Activated CD4-positive, alpha-beta T cell treated with anti-CD3 and anti-CD28 coated beads for 48 hours (primary cell): Measurements from ENCODE around the gene CEP57L1.
A peak's percentile ranks its signal among the peaks of the same experiment; 100 is the strongest.
"Not testable (repeated sequence)": the region's sequence is repeated elsewhere in the genome, so short reads cannot be mapped to it uniquely, and the experiment has no call there.

Experiments
- DNase-seq: peaks from one replicate; pipeline ENCODE4 v3.0.0-alpha.2; 2020

CEP57L1 gene

DNA sequence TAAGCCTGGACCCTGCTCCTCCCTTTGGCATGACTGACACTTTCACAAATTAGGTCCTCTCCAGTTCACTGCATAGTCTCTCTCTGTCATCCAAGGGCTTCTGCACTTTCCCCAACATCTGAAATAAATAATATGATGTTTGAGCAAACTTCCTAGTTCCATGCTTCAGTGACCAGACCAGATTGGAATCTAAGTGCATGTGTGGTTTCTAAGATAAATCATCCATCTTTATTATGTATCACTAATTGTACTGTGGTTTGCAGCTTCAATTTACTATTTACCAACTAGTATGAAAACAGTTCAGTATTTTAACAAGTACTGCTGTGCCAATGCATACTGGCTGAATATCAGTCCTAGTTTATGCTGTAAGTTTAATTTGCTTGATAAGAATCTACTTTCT lies 19.4 kb upstream of the CEP57L1 start:
- DNase-seq: no peak

DNA sequence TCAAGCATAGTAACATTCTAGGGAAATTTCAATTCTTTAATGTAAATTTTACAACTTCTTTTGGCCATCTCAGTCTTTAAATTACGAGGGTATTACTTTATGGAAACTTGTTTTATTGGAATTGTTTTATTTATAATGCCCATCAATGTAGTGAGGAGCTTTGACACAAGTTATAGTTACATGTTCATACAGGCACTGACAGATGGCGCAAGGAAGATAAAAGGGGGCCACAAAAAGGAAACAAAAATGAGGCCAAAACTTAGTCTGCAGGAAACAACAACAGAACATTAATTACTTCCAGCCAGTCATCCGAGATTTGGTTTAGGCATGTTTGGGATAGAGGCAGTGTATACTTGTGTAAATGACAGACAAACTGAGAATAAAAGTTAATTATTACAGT lies 18.9 kb upstream of the CEP57L1 start:
- DNase-seq: no peak

DNA sequence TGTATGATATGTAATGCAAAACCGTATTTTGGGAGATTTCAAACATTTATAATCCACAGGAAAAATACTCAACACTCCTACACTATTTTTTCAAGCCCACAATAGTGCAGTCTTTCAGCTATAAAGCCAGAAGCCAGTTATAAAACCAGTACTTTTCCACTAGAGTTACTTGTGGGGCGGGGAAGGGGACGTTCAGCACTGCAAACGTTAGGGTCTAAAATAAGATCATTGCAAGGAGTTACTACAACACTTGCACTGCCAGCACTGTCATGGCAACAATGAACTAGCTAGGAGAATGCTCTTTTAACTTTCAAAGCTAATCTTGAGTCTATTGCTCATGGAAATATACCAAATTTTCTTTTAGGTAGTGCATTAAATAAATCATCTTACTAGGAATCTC lies 15.3 kb upstream of the CEP57L1 start:
- no peak for DNase-seq

DNA sequence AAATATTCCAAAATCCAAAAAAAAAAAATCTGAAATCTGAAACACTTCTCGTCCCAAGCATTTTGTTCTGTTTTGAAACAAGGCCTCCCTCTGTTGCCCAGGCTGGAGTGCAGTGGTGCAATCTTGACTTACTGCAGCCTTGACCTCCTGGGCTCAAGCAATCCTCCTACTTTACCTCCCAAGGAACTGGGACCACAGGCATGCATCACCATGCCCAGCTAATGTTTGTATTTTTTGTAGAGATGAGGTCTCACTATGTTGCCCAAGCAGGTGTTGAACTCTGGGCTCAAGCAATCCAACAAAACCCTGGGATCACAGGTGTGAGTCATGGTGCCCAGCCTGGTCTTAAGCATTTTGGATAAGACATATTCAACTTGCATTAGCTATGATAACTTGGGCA lies 14.3 kb upstream of the CEP57L1 start:
- no peak for DNase-seq

DNA sequence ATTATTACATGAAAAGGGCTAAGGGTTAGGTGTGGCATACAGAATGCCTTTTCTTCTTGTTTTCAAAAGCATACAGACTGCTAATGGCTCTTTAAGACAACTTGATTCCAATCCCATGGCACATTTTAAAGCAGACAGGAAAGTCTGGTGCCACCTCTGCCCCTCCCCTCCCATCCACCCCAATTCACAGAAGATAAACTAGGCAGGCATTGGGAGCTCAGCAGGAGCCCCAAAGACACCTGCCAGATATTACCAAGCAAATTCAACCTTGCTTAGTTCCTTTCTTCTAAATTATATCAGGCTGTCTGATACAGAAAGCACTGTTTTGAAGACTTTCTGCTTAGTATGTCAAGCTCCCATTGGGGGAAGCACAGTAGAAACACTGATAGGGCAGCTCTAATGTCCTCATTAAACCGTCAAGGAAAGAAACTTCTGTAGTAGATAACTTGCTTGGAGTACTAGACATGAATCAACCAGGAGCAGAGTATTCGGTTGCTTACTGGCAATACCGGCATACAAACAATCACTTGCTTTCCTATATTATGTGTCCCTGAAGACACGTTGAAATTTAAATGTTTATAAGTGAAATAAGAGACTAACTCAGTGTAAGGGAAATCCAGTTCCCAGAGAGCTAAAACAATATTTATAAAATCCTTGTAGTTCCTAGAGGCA lies 13.7 kb upstream of the CEP57L1 start:
- no peak for DNase-seq

DNA sequence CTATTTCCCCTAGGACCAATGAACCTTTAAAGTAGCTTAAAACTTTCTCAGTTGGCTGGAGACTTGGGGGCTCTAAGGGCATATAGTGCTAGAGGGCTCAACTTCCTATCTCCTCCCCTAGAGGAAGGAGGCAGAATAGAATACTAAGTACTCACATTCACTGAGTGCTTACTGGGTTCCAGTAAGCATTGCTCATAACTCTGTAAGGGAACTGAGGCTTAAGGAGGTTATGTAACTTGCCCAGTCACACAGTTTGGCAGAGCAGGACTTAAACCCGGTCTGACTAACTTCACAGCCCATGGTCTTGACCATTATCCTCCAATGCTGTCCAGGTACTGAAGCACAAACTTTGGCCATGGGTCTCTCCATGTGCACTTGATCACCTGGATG lies 13.1 kb upstream of the CEP57L1 start:
- DNase-seq: no peak

DNA sequence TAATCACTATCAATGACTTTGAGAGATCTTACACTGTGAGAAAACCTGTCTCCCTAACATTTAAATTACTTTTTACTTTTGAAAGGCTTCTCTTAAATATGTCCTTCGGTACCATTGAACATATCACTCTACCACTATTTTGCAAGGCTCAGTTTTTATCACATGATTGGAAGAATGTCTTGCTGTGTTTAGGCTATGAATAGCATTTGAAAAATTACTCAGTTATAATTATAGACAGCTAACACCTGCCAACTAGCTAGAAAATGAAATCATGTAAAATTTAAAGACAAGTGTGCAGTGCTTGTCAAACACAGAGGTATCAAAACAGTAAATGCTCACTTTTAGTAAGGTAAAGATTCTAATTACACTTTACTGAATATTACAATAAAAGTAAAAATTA lies 11.7 kb upstream of the CEP57L1 start:
- DNase-seq: no peak

DNA sequence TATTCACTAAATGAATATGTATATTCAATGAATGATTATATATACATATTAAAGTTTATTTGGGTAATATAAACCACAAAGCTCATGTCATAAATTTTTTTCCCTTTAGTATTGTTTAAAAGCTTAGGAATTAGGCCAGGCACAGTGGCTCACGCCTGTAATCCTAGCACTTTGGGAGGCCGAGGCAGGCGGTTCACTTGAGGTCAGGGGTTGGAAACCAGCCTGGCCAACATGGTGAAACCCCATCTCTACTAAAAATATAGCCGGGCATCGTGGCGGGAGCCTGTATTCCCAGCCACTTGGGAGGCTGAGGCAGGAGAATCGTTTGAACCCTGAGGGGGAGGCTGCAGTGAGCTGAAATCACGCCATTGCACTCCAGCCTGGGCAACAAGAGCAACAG lies 11.2 kb upstream of the CEP57L1 start:
- DNase-seq: not testable (repeated sequence)

DNA sequence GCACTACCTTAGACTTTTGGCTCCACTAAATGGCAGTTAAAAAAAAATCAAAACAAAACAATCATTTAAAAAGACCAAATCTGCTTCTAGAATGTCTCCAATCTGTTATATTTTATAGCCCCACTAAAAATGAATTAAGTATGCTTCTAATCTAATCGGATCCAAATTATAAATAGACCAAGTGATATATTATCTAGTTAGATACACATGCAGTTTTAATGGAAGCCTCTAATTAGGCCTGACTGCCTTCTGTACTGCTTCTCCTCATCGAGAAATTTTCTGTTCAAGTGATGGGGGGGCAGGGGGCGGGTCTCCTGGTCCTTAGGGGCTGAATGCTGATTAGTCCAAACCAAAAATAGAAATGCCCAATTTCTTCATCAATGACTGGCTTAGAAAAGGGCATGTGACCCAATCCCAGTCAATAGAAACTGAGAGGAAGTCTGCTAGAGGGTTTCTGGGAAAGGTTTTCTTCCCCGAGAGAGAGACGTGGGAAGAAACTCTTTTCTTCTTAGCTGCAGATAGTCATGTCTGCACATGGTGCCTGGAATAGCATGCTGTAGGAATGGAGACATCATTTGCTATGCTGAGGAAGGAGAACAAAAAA lies 7.5 kb upstream of the CEP57L1 start:
- no peak for DNase-seq

DNA sequence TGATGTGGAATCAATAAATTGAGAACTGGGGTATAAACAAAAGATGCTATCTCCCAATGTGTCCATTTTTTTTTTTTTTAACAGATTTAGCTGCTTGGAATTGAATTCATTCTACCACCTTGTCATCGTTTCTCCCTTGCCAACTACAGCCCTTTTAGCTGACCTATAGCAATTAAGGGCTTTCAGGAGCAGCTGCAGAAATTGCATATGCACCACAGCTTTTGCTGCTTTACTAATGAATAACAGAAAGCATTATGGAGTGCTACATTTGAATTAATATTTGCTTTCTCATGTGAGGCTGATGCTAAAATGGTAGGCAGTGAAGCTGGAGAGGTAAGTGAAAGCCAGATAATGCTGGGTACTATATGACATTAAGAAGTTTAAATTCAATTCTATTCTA lies 6.3 kb upstream of the CEP57L1 start:
- no peak for DNase-seq

DNA sequence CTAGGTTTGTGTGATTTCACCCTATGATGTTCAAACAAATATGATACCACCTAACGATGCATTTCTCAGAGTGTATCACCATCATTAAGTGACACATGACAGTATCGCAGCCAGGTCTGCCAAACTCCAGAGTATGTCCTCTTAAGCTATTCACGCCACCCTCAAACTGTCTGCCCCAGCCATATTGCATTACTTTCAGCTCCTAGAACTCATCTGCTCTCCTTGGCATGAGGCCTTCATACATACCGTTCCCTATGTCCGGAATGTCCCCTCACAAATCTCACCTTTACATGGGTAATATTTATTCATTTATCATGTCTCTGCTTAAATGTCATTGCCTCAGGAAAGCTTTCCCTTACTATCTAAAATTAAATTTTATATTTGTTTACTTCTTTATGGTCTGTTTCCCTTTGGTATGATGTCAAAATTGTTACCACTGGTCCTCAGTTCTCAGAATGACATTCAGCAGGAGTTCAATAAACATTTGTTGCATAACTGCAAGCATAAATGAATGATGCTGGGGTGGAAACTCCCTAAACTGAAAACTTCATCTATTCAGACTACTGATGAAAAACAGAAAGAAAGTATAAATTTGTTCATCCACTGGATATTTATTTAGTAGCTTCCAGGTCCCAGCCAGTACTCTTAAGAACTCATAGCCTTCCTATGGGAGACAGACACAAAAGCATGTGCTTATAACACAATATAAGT lies 3.8 kb upstream of the CEP57L1 start:
- DNase-seq: no peak

DNA sequence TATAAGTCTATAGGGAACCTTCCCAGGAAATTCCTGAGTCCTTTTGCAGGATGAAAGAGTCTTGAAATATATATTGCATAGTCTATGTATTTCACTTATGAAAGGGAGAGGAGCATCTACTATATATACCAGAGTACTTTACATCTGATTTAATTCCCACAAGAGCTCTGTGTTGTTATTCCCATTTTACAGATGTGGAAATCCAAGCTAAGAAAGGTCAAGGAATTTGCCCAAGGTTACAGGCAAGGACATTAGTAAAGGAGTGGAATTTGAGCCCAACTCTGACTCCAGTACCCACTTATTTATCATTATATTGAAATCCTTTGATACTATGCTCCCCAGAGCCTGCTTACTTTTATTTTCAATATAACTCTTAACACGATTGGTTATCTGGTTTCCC lies 3.2 kb upstream of the CEP57L1 start:
- DNase-seq: no peak

DNA sequence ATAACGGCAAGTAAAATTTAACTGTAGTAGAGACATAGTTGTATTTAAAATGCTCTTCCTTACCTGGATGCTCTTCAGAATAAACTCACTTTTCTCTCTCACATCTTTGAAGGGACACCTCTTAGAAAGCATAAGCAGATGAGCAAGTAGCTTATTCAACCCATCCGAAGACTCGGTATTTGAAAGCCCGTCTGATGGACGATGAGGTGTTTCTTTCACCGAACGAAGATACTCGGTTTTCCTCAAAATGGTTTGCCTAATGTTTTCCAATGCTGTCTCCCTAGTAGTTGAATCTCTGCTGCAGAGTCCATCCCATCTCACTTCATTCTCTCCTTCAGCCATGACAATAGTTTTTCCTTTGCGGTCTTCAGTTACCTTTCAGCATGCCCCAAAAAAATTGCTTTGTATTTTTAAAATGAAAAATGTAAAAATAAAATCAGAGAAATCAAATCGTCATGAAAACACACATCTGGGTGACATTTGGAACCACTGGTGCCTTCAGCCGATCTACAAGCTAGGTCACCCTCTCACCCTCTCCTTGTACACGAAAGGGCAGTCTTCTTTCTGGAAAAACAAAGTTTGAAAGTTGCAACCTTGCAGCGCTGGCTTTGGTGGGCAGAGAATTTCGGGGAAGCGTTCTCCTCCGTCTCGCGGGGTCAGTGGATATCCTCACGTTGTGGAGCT lies 1.4 kb upstream of the CEP57L1 start:
- no peak for DNase-seq

DNA sequence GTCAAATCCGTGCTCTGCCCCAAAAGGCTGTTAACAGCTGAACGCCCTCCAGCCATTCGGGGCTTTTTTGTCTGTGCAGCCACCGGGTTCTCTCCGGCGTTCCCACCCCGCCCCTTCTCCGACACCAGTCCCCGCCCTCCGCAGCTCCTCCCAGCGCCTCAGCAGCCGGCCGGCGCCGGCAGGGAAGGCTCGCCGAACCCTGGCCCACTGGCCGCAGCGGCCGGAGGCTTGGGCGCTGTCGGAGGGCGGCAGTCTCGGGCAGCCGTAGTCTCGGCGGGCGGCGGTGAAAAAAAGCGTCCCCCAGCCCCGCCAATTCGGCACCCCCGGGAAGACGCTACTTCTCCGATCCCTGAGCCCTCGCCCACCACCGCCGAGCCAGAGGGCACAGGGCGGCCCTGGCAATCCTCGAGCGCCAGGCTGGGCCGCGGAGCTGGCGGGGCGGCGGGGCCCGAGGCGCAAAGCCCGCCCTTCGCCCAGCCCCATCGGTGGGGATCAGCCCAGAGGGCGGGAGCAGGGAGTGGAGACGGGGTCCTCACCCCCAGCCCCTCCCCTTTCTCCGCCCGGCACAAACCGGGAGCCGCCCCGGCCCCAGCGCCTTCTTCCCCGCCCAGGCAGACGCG lies 781 bp upstream of the CEP57L1 start, which contains the start of gene SESN1:
Gene SESN1 (minus strand): TSS at position 431 of the 620 bp plus-strand sequence. CDS start 773 bp downstream, outside the sequence.
- peak; percentile 89 for DNase-seq

DNA sequence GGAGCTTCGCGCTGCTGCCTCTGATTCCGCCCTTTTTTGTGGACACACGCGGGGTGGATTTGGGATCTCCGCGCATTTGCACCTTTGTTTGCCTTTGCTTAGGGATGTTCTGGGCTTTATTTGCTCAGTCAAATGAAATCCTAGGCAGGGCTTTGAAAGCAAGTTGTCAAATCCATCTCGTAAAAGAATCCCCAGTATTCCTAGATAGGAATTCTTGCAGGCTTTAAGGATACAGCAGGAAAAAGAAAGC lies 453 bp downstream of the CEP57L1 start:
- no peak for DNase-seq

DNA sequence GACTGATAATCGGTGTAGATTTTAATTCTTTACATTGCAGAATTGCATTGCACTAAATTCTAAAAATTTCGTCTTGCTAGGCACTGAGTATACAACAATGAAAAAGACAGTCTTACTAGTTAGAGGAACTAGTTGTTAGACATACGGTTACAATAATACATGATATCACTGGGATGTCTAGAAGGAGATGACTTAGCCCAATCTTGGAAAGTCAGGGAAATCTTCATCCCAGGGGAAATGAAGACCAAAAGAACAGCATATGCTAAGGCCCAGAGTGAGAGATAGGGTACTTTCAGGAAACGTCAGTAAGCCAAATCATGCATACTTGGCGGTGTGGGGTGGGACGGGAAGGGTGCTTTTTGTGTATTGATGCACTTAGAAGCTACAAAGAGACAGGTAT lies 901 bp downstream of the CEP57L1 start:
- DNase-seq: no peak

DNA sequence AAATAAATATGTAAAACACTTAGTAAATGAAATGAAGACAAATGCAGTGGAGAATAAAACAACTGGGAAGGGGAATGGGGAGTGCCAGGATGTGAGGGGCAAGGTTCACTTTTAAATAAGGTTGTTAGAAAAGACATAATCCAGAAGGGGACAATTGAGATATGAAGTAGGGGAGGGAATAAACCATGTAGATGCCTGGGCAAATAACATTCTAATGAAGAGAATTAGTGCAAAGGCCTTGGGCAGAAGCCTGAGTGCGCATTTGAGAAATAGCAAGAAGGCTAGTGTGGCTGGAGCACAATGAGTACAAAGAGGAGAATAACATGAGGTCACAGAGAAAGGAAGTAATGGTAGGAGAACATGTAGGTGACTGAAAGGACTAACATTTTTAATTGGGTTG lies 2.4 kb downstream of the CEP57L1 start:
- DNase-seq: no peak

DNA sequence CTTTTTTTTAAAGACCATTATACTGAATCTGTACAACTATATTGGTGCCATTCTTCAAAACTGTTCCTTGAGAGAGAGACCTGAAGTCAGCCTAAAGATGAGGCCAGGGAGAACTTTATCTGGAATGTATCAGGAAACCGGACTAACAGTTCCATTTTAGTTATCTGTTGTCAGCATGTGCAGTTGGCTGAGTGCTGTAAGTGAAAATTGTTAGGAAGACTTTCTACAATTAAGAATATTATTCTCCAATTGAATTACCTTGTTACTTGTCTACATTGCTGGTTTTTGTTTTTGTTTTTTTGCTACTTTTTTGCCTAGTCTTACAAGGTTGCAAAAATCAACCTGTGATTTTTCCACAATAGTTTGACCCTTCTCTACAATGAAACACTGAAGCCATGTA lies 7.5 kb downstream of the CEP57L1 start:
- no peak for DNase-seq

DNA sequence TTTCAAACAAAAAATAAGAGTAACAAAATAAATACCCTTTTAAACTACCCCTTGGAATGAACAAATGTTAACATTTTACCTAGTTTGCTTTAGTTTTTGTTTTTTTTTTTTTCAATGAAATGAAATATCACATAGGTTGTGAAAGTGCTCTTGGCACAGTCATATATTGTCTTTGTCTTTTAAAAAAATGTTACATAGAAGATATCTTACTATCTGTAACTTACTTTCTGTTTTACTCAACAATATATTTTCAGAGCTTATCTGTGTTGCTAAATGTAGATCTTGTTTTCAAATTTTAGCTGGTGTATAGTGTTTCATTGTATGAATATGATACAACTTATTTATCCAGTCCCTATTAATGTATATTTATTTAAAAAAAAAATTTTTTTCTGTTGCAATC lies 8.6 kb downstream of the CEP57L1 start:
- no peak for DNase-seq

DNA sequence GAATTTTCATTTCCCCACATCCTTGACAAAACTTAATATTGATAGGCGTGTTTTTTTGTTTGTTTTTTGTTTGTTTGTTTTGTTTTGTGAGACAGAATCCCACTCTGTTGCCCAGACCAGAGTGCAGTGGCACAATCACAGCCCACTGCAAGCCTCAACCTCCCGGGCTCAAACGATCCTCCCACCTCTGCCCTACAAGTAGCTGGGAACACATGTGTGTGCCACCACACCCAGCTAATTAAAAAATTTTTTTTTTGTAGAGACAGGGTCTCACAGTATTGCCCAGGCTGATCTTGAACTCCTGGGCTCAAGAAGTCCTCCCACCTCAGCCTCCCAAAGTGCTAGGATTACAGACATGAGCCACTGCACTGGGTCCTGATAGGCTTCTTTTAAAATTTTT lies 9.2 kb downstream of the CEP57L1 start:
- no peak for DNase-seq

DNA sequence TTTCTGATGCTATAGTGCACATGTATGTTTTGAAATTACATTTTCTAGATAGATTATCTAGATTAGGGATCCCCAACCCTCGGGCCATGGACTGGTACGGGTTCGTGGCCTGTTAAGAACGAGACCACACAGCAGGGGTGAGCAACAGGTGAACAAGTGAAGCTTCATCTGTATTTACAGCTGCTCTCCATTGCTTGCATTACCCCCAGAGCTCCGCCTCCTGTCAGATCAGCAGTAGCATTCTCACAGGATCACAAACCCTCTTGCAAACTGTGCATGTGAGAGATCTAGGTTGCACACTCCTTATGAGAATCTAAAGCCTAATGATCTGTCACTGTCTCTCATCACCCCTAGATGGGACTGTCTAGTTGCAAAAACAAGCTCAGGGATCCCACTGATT lies 10.4 kb downstream of the CEP57L1 start:
- no peak for DNase-seq

DNA sequence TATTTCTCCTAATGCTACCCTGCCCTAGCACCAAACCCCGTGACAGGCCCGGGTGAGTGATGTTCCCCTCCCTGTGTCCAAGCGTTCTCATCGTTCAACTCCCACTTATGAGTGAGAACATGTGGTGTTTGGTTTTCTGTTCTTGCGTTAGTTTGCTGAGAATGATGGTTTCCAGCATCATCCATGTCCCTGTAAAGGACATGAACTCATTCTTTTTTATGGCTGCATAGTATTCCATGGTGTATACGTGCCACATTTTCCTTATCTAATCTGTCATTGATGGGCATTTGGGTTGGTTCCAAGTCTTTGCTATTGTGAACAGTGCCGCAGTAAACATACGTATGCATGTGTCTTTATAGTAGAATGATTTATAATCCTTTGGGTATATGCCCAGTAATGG lies 14.4 kb downstream of the CEP57L1 start:
- not testable (repeated sequence) for DNase-seq

DNA sequence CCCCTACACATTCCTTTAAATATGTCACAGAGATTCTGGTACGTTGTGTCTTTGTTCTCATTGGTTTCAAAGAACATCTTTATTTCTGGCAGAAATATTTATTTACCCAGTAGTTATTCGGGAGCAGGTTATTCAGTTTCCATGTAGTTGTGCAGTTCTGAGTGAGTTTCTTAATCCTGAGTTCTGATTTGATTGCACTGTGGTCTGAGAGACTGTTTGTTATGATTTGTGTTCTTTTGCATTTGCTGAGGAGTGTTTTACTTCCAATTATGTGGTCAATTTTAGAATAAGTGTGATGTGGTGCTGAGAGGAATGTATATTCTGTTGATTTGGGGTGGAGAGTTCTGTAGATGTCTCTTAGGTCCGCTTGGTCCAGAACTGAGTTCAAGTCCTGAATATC lies 17.4 kb downstream of the CEP57L1 start:
- DNase-seq: not testable (repeated sequence)
